ENCODE data around the gene SPATC1L.

DNA sequence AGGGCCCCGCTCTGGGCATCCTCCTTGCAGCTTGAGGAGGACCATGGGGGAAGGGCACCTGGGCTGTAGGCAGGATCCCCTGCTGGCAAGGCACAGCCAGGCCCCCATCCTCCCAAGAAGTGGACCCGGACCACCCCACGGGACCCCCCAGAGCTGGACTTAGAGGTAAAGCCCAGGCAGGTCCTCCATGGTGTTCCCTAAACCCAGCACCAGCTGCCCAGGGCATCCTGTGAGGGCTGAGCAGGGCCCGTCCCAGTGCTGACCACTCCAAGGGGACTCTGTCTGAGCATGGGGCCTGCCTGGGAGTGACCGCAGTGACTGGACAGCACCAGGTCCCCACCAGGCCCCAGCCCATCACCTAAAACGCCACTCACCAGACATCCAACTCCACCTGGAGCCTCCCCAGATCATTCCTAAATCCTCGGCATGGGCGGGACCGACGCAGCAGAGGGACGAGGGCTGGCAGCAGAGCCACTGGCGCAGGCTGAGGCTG lies 65.1 kb downstream of the SPATC1L start:
- TF ChIP-seq NFRKB (IDR thresholded peaks at IDR 0.05) (no peak), SUZ12 (IDR thresholded peaks at IDR 0.05) (no peak), FOXM1 (IDR thresholded peaks at IDR 0.05; ENCODE audit: borderline replicate concordance) (no peak), FOXK2 (IDR thresholded peaks at IDR 0.05) (no peak), L3MBTL2 (conservative IDR thresholded peaks at IDR 0.05) (no peak), TARDBP (IDR thresholded peaks at IDR 0.05) (no peak), SP1 (IDR thresholded peaks at IDR 0.05) (no peak)
- TF ChIP-seq, protein P1, sequence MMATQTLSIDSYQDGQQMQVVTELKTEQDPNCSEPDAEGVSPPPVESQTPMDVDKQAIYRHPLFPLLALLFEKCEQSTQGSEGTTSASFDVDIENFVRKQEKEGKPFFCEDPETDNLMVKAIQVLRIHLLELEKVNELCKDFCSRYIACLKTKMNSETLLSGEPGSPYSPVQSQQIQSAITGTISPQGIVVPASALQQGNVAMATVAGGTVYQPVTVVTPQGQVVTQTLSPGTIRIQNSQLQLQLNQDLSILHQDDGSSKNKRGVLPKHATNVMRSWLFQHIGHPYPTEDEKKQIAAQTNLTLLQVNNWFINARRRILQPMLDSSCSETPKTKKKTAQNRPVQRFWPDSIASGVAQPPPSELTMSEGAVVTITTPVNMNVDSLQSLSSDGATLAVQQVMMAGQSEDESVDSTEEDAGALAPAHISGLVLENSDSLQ (IDR thresholded peaks at IDR 0.05), result no peak

All from HEK293T (cell line).